ENCODE measurements around the gene SKI.

SKI gene

DNA sequence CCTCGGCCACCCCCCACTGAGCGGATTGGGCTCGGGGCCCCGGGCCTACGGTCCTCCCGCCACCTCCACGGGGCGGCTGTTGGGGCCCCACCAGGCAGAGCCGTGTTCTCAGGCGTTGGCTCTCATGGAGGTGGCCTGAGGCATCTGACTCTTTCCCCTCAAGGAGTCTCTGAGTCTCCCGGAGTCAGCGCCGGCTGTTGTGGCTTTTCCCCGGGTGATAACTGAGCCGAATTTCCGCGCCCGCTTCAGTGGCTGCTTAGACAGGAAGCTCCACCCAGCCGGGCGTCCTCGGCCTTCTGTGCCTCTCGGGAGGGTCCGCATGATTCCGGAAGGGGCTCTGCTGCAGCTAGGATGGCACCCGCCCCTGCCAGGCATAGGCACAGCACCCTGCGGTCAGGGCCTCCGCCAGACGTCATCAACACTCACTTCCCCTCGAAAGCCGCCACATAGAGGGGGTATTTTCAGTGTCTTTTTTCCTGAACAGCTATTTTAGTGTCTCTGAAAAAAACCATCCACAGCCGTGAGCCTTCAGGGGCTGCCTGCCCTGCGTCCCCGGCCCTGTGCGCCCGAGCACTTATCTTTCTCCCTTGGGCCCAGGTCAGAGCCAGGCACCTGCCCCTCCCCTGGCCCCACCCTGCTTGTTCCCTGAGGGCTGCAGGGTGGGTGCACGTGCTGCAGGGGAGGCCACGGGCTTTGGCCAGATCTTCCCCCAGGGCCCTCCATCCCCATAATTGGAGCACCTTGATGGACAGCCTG, 72.9 kb downstream of the SKI start:
- Histone ChIP-seq H3K4me1 (ENCODE audit: control insufficient read depth, insufficient read depth, low read length, poor library complexity, severe bottlenecking) (peaks cover 8% of the 10 kb centered on the region), H3K9me3 (ENCODE audit: control insufficient read depth, low read length) (no peaks in the 10 kb centered on the region), H3K4me3 (ENCODE audit: extremely low read depth, insufficient read depth, low read length, poor library complexity, severe bottlenecking) (no peak overlapping the region), H3K27ac (ENCODE audit: low read depth, low read length, severe bottlenecking) (no peak overlapping the region), H3K36me3 (ENCODE audit: control insufficient read depth, insufficient read depth, low read length) (peaks cover 66% of the 10 kb centered on the region)
- WGBS, 2 experiments (ENCODE audit: insufficient coverage in 2 of 2) = 90 to 95% methylated on average over 31 to 37 of the region's 37 CpGs

DNA sequence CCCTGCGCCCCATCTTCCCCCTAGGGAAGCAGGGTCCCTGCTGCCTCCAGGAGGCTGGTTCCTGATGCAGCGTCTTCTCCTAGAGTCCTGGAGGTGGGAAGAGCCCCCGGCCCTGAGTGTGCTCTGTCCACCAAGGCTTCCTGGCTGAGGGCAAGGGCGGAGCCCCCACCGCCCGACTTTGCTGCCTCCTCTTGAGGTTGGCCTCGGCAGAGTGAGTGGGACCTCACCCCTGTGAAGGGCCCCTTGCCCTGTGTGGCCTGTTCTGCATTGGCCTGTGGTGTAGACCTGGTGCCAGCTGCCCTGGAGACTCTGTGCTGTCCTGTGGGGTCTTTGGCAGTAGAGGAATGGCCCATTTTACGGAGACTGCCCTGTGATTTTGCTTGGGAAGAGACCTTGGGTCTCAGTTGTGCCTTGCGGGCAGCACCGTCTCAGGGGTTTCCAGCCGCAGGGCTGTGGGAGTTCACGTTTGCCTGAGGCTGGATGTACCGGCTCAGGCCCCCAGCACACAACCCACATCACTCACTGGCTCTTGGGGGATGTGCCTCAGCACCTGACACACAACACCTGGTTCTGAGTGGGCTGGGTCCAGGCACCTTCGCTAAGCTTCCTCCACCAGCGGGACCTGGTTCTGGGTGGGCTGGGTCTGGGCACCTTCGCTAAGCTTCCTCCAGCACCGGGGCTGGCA, 73.6 kb downstream of the SKI start:
- peaks cover 65% of the 10 kb centered on the region for H3K36me3 ChIP-seq (ENCODE audit: control insufficient read depth, insufficient read depth, low read length)
- WGBS, 2 experiments (ENCODE audit: insufficient coverage in 2 of 2) = 97 to 99% methylated on average over 10 to 15 of the region's 17 CpGs
- H3K27ac ChIP-seq (ENCODE audit: low read depth, low read length, severe bottlenecking) = no peak overlapping the region
- H3K4me3 ChIP-seq (ENCODE audit: extremely low read depth, insufficient read depth, low read length, poor library complexity, severe bottlenecking) = no peak overlapping the region
- no peaks in the 10 kb centered on the region for H3K9me3 ChIP-seq (ENCODE audit: control insufficient read depth, low read length)
- H3K4me1 ChIP-seq (ENCODE audit: control insufficient read depth, insufficient read depth, low read length, poor library complexity, severe bottlenecking) = peaks cover 8% of the 10 kb centered on the region

DNA sequence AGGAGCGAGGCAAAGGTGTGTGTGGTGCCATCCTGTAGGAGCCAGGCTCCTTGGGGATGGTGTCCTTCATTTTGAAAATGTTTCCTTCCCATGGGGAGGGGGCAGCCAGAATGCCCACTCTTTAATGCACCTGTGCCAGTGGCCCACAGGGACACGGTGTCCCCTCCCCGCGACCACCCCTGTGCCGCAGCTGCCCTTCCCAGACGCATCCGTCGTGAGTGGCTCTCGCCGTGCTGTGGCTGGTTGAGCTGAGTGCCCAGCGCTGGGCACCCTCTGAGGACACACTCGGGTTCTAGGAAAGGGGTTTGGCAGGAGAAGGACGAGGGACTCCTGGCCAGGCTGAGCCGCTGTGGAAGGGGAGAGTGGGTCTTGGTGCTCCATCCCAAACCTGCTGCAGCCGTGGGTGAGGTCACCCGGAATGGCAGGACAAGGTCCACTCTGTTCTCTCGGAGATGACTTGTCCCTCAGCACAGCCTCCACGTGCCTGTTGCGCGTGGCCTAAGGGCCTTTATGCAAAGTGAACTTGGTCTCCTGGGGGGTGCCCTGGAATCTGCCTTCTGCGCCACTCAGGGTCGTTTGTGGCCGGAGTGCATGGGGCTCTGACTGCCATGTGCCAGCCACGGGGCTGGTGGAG, 74.3 kb downstream of the SKI start:
- Histone ChIP-seq H3K9me3 (ENCODE audit: control insufficient read depth, low read length) (no peaks in the 10 kb centered on the region), H3K36me3 (ENCODE audit: control insufficient read depth, insufficient read depth, low read length) (peaks cover 65% of the 10 kb centered on the region), H3K4me1 (ENCODE audit: control insufficient read depth, insufficient read depth, low read length, poor library complexity, severe bottlenecking) (peaks cover 8% of the 10 kb centered on the region), H3K27ac (ENCODE audit: low read depth, low read length, severe bottlenecking) (no peak overlapping the region), H3K4me3 (ENCODE audit: extremely low read depth, insufficient read depth, low read length, poor library complexity, severe bottlenecking) (no peak overlapping the region)
- 96 to 97% methylated on average over 24 of the region's 24 CpGs for WGBS, 2 experiments (ENCODE audit: insufficient coverage in 2 of 2)

DNA sequence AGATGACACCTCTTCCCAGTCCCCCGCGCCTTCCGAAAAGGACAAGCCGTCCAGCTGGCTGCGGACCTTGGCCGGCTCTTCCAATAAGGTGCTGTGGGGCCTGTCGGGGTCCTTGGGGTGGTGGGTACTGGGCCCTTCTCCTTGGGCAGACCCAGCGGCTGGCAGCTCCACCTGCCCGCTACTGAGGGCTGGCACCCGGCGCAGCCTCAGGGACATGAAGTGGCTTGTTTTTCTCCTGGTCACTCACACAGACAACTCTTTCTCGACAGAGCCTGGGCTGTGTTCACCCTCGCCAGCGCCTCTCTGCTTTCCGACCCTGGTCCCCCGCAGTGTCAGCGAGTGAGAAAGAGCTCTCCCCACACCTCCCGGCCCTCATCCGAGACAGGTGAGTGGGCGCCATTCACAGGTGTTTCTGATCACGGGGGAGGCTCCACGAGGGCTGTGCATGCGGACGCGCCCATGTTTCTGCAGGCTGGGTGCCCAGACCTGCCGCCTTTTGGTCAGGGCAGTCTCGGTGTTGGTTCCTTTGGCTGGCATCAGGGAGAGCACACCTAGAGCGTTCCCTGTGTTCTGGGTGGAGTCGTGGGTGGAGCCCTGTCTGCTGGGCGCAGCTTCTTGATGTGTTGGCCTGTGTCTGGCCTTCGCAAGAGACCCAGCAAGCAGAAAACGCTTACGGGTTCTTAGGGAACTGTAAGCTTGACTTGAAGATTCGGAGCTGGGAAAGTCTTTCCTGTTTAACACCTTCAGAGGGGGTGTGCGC, 75.1 kb downstream of the SKI start:
- whole genome bisulfite sequencing, 2 experiments (ENCODE audit: insufficient coverage in 2 of 2) = 95% methylated on average over 33 to 34 of the region's 35 CpGs
- H3K36me3 ChIP-seq (ENCODE audit: control insufficient read depth, insufficient read depth, low read length) = peaks cover 67% of the 10 kb centered on the region

DNA sequence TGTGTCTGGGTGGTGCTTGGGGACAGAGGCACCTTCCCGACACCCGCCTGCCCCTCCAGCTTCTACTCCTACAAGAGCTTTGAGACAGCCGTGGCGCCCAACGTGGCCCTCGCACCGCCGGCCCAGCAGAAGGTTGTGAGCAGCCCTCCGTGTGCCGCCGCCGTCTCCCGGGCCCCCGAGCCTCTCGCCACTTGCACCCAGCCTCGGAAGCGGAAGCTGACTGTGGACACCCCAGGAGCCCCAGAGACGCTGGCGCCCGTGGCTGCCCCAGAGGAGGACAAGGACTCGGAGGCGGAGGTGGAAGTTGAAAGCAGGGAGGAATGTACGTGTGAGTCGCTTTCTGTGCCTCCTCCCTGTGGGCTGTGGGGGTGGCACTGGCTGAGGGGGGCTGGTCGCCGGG, 75.7 kb downstream of the SKI start:
- no peaks in the 10 kb centered on the region for H3K9me3 ChIP-seq (ENCODE audit: control insufficient read depth, low read length)
- peaks cover 8% of the 10 kb centered on the region for H3K4me1 ChIP-seq (ENCODE audit: control insufficient read depth, insufficient read depth, low read length, poor library complexity, severe bottlenecking)
- WGBS, 2 experiments (ENCODE audit: insufficient coverage in 2 of 2) = 96 to 97% methylated on average over 19 to 20 of the region's 26 CpGs
- no peak overlapping the region for H3K27ac ChIP-seq (ENCODE audit: low read depth, low read length, severe bottlenecking)
- H3K4me3 ChIP-seq (ENCODE audit: extremely low read depth, insufficient read depth, low read length, poor library complexity, severe bottlenecking) = no peak overlapping the region
- H3K36me3 ChIP-seq (ENCODE audit: control insufficient read depth, insufficient read depth, low read length) = peaks cover 72% of the 10 kb centered on the region

More for the DNA sequence above, 75.1 kb downstream of the SKI start:
- peaks cover 8% of the 10 kb centered on the region for H3K4me1 ChIP-seq (ENCODE audit: control insufficient read depth, insufficient read depth, low read length, poor library complexity, severe bottlenecking)
- H3K9me3 ChIP-seq (ENCODE audit: control insufficient read depth, low read length) = no peaks in the 10 kb centered on the region
- no peak overlapping the region for H3K27ac ChIP-seq (ENCODE audit: low read depth, low read length, severe bottlenecking)
- H3K4me3 ChIP-seq (ENCODE audit: extremely low read depth, insufficient read depth, low read length, poor library complexity, severe bottlenecking) = no peak overlapping the region

DNA sequence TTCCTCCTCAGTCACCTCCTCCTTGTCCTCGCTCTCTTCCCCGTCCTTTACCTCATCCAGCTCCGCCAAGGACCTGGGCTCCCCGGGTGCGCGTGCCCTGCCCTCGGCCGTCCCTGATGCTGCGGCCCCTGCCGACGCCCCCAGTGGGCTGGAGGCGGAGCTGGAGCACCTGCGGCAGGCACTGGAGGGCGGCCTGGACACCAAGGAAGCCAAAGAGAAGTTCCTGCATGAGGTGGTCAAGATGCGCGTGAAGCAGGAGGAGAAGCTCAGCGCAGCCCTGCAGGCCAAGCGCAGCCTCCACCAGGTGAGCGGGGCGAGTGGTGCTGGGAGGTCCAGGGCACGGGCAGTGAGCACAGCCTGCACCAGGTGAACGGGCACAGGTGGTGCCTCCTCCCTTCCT, 76.2 kb downstream of the SKI start:
- Histone ChIP-seq H3K36me3 (ENCODE audit: control insufficient read depth, insufficient read depth, low read length) (peaks cover 77% of the 10 kb centered on the region), H3K9me3 (ENCODE audit: control insufficient read depth, low read length) (no peaks in the 10 kb centered on the region), H3K27ac (ENCODE audit: low read depth, low read length, severe bottlenecking) (no peak overlapping the region), H3K4me3 (ENCODE audit: extremely low read depth, insufficient read depth, low read length, poor library complexity, severe bottlenecking) (no peak overlapping the region), H3K4me1 (ENCODE audit: control insufficient read depth, insufficient read depth, low read length, poor library complexity, severe bottlenecking) (peaks cover 8% of the 10 kb centered on the region)
- 96 to 98% methylated on average over 19 to 22 of the region's 22 CpGs for WGBS, 2 experiments (ENCODE audit: insufficient coverage in 2 of 2)

DNA sequence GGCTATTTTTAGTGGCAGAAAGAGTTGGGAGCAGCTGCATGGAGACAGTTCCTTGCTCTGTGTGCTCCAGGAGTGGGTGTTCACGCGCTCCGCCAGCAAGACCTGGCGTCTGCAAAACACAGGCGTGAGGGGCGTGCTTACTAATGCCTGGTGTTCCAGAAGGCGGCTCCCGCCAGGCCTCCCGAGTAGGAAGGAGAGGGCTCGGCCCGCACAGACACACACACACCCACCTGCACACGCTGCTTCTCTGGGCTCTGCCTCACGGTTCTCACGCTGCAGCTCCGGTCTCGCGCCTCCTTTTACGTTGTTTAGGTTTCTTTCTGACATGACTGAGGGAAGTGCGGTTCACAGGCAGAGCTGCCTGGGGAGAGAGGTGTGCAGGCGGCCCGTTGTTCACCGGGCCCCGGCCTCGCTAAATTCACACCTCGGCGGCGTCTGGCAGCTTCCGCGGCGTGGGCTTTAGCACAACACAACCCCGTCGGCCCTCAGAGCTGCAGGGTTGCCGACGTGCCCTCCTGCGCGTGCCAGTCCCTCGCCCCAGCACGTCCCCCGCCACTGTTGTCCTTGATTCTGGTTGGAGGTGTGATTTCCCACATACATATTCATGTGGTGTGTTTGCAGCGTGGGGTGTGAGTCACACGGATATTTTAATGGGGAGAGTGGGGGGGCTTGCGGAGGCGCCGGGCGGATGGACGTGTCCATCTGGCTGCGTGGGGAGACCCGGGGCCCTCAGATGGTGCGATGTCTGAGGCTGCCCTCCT, 77.0 kb downstream of the SKI start:
- WGBS, 2 experiments (ENCODE audit: insufficient coverage in 2 of 2) = 94 to 95% methylated on average over 33 to 47 of the region's 49 CpGs
- Histone ChIP-seq H3K4me3 (ENCODE audit: extremely low read depth, insufficient read depth, low read length, poor library complexity, severe bottlenecking) (no peak overlapping the region), H3K27ac (ENCODE audit: low read depth, low read length, severe bottlenecking) (no peak overlapping the region), H3K4me1 (ENCODE audit: control insufficient read depth, insufficient read depth, low read length, poor library complexity, severe bottlenecking) (peaks cover under 1% of the 10 kb centered on the region), H3K36me3 (ENCODE audit: control insufficient read depth, insufficient read depth, low read length) (peaks cover 77% of the 10 kb centered on the region), H3K9me3 (ENCODE audit: control insufficient read depth, low read length) (no peaks in the 10 kb centered on the region)

DNA sequence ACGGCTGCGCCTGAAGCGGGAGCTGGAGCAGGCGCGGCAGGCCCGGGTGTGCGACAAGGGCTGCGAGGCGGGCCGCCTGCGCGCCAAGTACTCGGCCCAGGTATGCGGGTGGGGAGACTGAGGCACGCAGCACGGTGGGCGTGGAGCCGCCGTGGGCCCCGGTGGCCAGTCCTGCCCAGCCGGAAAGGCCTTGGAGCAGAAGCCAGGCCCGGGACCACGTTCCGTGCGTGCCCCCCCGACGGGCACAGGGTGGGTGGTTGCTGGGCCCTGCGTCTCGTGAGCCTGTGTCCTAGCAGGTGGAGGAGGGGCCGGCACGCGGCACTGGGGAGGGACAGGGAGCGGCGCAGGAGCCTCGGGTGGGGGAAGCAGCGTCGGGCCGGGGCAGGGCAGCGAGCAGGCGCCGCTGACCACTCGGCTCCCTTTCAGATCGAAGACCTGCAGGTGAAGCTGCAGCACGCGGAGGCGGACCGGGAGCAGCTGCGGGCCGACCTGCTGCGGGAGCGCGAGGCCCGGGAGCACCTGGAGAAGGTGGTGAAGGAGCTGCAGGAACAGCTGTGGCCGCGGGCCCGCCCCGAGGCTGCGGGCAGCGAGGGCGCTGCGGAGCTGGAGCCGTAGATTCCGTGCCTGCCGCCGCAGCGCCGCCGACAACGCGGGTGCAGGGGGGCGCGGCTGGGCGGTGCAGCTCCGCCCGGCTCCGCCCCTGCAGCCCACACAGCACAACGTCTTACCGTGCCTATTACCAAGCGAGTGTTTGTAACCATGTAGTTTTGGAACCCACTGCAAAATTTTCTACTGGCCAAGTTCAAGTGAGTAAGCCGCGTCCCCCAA, 78.2 kb downstream of the SKI start:
- Histone ChIP-seq H3K27ac (ENCODE audit: low read depth, low read length, severe bottlenecking) (peak overlapping the region; percentile 23), H3K9me3 (ENCODE audit: control insufficient read depth, low read length) (no peaks in the 10 kb centered on the region), H3K36me3 (ENCODE audit: control insufficient read depth, insufficient read depth, low read length) (peaks cover 81% of the 10 kb centered on the region), H3K4me1 (ENCODE audit: control insufficient read depth, insufficient read depth, low read length, poor library complexity, severe bottlenecking) (peaks cover 5% of the 10 kb centered on the region), H3K4me3 (ENCODE audit: extremely low read depth, insufficient read depth, low read length, poor library complexity, severe bottlenecking) (no peak overlapping the region)
- WGBS, 2 experiments (ENCODE audit: insufficient coverage in 2 of 2) = 94% methylated on average over 74 to 77 of the region's 81 CpGs

DNA sequence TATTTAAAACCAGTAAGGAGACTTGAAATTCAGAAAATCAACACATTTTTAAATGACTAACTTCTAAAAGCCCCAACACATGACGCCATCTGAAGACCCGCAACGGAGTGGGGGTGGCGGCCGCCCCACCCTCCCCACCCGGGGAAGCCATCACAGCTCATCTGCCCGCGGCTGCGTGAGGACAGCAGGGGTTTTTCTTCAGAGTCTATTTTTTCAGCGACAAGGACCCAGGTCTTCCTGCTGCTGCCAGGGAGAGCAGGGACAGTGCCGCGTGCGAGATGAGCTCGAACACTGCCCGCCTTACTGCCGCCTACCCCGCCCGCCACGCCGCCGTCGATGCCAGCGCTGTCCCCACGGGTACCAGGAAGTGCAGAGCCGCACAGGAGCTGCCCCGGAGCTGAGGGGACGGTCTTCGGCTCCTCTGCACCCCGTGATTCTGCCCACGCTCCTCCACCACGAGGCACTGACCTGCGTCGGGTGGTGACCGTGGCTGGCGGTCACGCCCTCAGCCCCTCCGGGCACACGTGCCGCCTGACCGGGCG, 79.0 kb downstream of the SKI start:
- Histone ChIP-seq H3K4me3 (ENCODE audit: extremely low read depth, insufficient read depth, low read length, poor library complexity, severe bottlenecking) (no peak overlapping the region), H3K36me3 (ENCODE audit: control insufficient read depth, insufficient read depth, low read length) (peaks cover 73% of the 10 kb centered on the region), H3K27ac (ENCODE audit: low read depth, low read length, severe bottlenecking) (no peak overlapping the region), H3K9me3 (ENCODE audit: control insufficient read depth, low read length) (no peaks in the 10 kb centered on the region), H3K4me1 (ENCODE audit: control insufficient read depth, insufficient read depth, low read length, poor library complexity, severe bottlenecking) (peaks cover 11% of the 10 kb centered on the region)
- WGBS, 2 experiments (ENCODE audit: insufficient coverage in 2 of 2) = 96 to 97% methylated on average over 31 to 37 of the region's 41 CpGs

Data from mesodermal cell (in vitro differentiated cells).